GM12872 (cell line): Measurements from ENCODE around the gene COL20A1.

Experiments used
- CTCF ChIP-seq: IDR thresholded peaks from 3 replicates; pipeline ENCODE4 v1.5.1; 2011; ENCODE audit warnings: low read depth, mild to moderate bottlenecking, low read length, moderate library complexity; ENCODE audit not compliant: insufficient read depth

The COL20A1 gene

GRCh38 chr20:63305393-63305792 lies 12.4 kb downstream of the COL20A1 start:
- TF ChIP-seq CTCF = no peak

- no peak for TF ChIP-seq CTCF
Measured at GRCh38 chr20:63306673-63307537, 13.9 kb downstream of the COL20A1 start.

GRCh38 chr20:63307538-63308217 lies 14.7 kb downstream of the COL20A1 start:
- TF ChIP-seq CTCF = no peak

GRCh38 chr20:63308218-63308911 lies 15.4 kb downstream of the COL20A1 start:
- no peak for TF ChIP-seq CTCF

- peak; percentile 72 for TF ChIP-seq CTCF
Measured at GRCh38 chr20:63309261-63310071, 16.5 kb downstream of the COL20A1 start.

GRCh38 chr20:63310265-63310991 lies 17.4 kb downstream of the COL20A1 start:
- TF ChIP-seq CTCF = no peak
